Measurements from ENCODE around the gene PTPRN2. TPM values are rescaled to one million over a fixed set of nuclear protein-coding genes. Genes with fewer than 3 reads are reported as not detected.

Gene PTPRN2
- total and polyA plus RNA-seq, 2 of the 8 experiments (the other 6 are each of a cell fraction or from before 2014, with no cell fraction given), result 2.6 to 4.5 TPM

DNA sequence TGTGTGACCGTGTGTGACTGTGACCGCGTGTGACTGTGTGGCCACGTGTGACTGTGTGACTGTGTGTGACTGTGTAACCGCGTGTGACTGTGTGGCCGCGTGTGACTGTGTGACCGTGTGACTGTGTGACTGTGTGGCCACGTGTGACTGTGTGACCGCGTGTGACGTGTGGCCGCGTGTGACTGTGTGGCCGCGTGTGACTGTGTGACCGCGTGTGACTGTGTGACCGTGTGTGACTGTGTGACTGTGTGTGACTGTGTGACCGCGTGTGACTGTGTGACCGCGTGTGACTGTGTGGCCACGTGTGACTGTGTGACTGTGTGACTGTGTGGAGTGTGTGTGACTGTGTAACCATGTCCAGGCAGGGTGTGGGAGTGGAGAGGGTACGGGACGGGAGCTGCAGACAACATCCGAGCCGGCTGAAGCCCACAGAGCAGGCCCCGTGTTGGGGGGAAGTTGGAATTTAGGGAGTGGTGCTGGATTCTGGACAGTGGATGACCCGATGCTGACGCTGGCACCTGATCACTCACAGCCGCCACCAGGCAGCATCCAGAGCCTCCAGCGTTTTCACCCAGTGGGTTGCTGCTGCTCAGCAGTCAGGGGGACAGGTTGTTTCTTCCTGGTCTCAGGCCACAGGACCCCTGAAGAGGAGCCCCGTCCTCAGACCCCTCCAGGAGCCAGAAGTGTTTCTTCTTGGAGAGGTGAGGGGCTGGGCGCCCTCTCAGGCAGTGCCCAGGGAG is 747.3 kb downstream of the PTPRN2 start:
- peaks cover 4 to 5% of the 10 kb centered on the region in 2 experiments; a peak in 2 of 4 replicates for H3K9me3 ChIP-seq (ENCODE audit: insufficient read depth in 2 of 2, low read depth in 1 of 2, low read length in 1 of 2)
- TF ChIP-seq POLR2A (IDR thresholded peaks at IDR 0.05; ENCODE audit: control extremely low read depth in 1 of 2, low read depth in 2 of 2, low read length in 2 of 2) (no peak), KDM5A (IDR thresholded peaks at IDR 0.05; ENCODE audit: low read length) (no peak), SP4 (IDR thresholded peaks at IDR 0.05; ENCODE audit: low read length) (no peak), CHD1 (IDR thresholded peaks at IDR 0.05; ENCODE audit: low read depth, low read length) (no peak), SIN3A (conservative IDR thresholded peaks at IDR 0.05 in 1 of 2, IDR thresholded peaks at IDR 0.05 in 1 of 2; ENCODE audit: low read depth in 1 of 2, low read length in 2 of 2) (no peak), RNF2 (IDR thresholded peaks at IDR 0.05; ENCODE audit: borderline replicate concordance, low read depth, low read length, missing control alignments, poor library complexity, severe bottlenecking) (no peak), GABPA (IDR thresholded peaks at IDR 0.05; ENCODE audit: borderline replicate concordance, insufficient read depth, low read length) (no peak), HDAC6 (IDR thresholded peaks at IDR 0.05; ENCODE audit: low read depth, low read length) (no peak), SAP30 (IDR thresholded peaks at IDR 0.05; ENCODE audit: insufficient read depth, insufficient replicate concordance, low read length) (no peak)
- TF ChIP-seq, protein P1, sequence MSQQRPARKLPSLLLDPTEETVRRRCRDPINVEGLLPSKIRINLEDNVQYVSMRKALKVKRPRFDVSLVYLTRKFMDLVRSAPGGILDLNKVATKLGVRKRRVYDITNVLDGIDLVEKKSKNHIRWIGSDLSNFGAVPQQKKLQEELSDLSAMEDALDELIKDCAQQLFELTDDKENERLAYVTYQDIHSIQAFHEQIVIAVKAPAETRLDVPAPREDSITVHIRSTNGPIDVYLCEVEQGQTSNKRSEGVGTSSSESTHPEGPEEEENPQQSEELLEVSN (IDR thresholded peaks at IDR 0.05), result no peak
- TF ChIP-seq, protein P2, sequence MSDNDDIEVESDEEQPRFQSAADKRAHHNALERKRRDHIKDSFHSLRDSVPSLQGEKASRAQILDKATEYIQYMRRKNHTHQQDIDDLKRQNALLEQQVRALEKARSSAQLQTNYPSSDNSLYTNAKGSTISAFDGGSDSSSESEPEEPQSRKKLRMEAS (IDR thresholded peaks at IDR 0.05), result no peak

More for the DNA sequence above, 747.3 kb downstream of the PTPRN2 start:
- no peak for FAIRE-seq
- WGBS, 2 experiments (ENCODE audit: extremely low coverage in 1 of 2, insufficient coverage in 1 of 2, insufficient read length in 1 of 2, insufficient replicate concordance in 2 of 2, low coverage in 1 of 2, low lambda C conversion rate in 2 of 2, missing lambda C conversion rate in 1 of 2), result 94% methylated on average over 35 of the region's 36 CpGs; no CpG with 5 or more reads in 1 of the 2 experiments
- ChIA-PET POLR2A (ENCODE audit: partially characterized antibody) (no interaction called here), CTCF (ENCODE audit: partially characterized antibody) (interaction anchor here (0.7 to 1.7 kb wide), 12 partner anchors 9 to 513 kb away, joined by 3 to 5 read pairs (median 3); no protein-coding TSS in a partner anchor)
- peak overlapping the region; percentile 97 for H2BK5ac ChIP-seq (ENCODE audit: low read depth, low read length)
- DNase-seq (ENCODE audit: low read depth in 1 of 2, low spot score in 2 of 2), result no peak
- H4K20me1 ChIP-seq (replicated peaks in 1 of 2; ENCODE audit: control insufficient read depth in 1 of 2, insufficient read depth in 2 of 2, low read length in 2 of 2), result peaks cover 0 to 2% of the 10 kb centered on the region in 2 experiments
- H3K23ac ChIP-seq (ENCODE audit: insufficient read length), result no peak overlapping the region
- no peaks in the 10 kb centered on the region; a peak in 1 of 8 replicates for H3K36me3 ChIP-seq (ENCODE audit: control insufficient read depth in 2 of 4, insufficient read depth in 4 of 4, low read length in 3 of 4)
- H3K4me1 ChIP-seq (replicated peaks in 1 of 4; ENCODE audit: control insufficient read depth in 3 of 4, insufficient read depth in 4 of 4, low read length in 3 of 4), result peaks cover 4 to 27% (median 18%) of the 10 kb centered on the region in 4 experiments
- peak overlapping the region; percentile 100 for H2BK12ac ChIP-seq (ENCODE audit: low read depth, low read length)
- peak overlapping the region; percentile 34 for H3K14ac ChIP-seq (ENCODE audit: insufficient read length)
- H3K4me2 ChIP-seq (ENCODE audit: insufficient read depth in 1 of 2, low read depth in 2 of 2, low read length in 2 of 2), result no peak overlapping the region
- peak overlapping the region; percentile 97 for H2BK120ac ChIP-seq (replicated peaks; ENCODE audit: low read depth, low read length)
- peak overlapping the region; percentile 100 for H4K91ac ChIP-seq (replicated peaks; ENCODE audit: insufficient read length, low read length)
- peak overlapping the region; percentile 81; the same call in 1 of the 2 replicates for H4K8ac ChIP-seq (ENCODE audit: extremely low read depth, insufficient read depth, low read length)
- peak overlapping the region; percentile 99 for H3K4ac ChIP-seq (replicated peaks; ENCODE audit: insufficient read length, low read depth, low read length)
- no peak overlapping the region for H3K9ac ChIP-seq (replicated peaks in 1 of 4; ENCODE audit: extremely low read depth in 1 of 4, low read depth in 3 of 4, low read length in 3 of 4)
- peak overlapping the region; percentile 100 for H2AK5ac ChIP-seq (ENCODE audit: low read depth, low read length)
- H3K27ac ChIP-seq (ENCODE audit: low read depth, low read length), result peak overlapping the region; percentile 38; the same call in 1 of the 2 replicates
- H3K56ac ChIP-seq (replicated peaks; ENCODE audit: insufficient read length, low read depth, low read length), result no peak overlapping the region
- peak overlapping the region; percentile 91 for H3K18ac ChIP-seq (ENCODE audit: extremely low read depth, low read length)
- H2BK15ac ChIP-seq (ENCODE audit: low read length), result peak overlapping the region; percentile 99
- no peak overlapping the region for H3K4me3 ChIP-seq (ENCODE audit: extremely low read depth in 1 of 4, insufficient read depth in 2 of 4, low read depth in 3 of 4, low read length in 4 of 4)
- H2AFZ ChIP-seq (ENCODE audit: low read length), result no peak overlapping the region
- H3K27me3 ChIP-seq (replicated peaks in 1 of 4; ENCODE audit: control insufficient read depth in 3 of 4, extremely low read depth in 1 of 4, insufficient read depth in 3 of 4, low read length in 3 of 4), result peaks cover 0 to 3% (median 0%) of the 10 kb centered on the region in 4 experiments; a peak in 1 of 7 replicates
- no peaks in the 10 kb centered on the region for H3K79me1 ChIP-seq (ENCODE audit: low read depth, low read length)
- H3K23me2 ChIP-seq (ENCODE audit: low read depth, low read length), result peaks cover 13% of the 10 kb centered on the region
- H2BK20ac ChIP-seq (ENCODE audit: low read length), result peak overlapping the region; percentile 93
- no peaks in the 10 kb centered on the region for H3K79me2 ChIP-seq (ENCODE audit: control insufficient read depth in 1 of 2, insufficient read depth in 2 of 2, low read length in 2 of 2)
- H4K5ac ChIP-seq (ENCODE audit: insufficient read length, low read depth, low read length), result peak overlapping the region; percentile 64

Measured in H1 (cell line).